B cell (primary cell): ENCODE results near the gene FAM234A. TPM values are rescaled to one million over a fixed set of nuclear protein-coding genes. Genes with fewer than 3 reads are reported as not detected.

Experiments
- ATAC-seq: fragments of 200-7000 bp; cut with Tn5 transposase; one replicate; pipeline ENCODE4 v1.10.0; 2021; ENCODE audit warnings: low read depth, mild to moderate bottlenecking, moderate number of reproducible peaks, moderate library complexity
- CTCF ChIA-PET: fragments of 350-600 bp; sonication (Branson Sonifier 250); formaldehyde crosslinking; loops from one replicate; lab custom pipeline; 2021; ENCODE audit warnings: antibody characterized with exemption, inconsistent platforms; lab: Charles Lee
- POLR2A ChIA-PET: fragments of 350-600 bp; sonication (Branson Sonifier 250); formaldehyde crosslinking; loops from one replicate; lab custom pipeline; 2021; ENCODE audit warnings: antibody characterized with exemption; lab: Charles Lee
- DNase-seq: peaks from one replicate; pipeline ENCODE4 v3.0.0; 2013
- H2AFZ ChIP-seq: 2 replicates; pipeline ENCODE4 v1.6.1; 2012; ENCODE audit warnings: mild to moderate bottlenecking, low read depth, low read length; ENCODE audit not compliant: insufficient read depth, poor library complexity, severe bottlenecking
- H3K27ac ChIP-seq, 2 donors: 1 replicate in 1 of 2; 2 replicates in 1 of 2; pipeline ENCODE4 v1.5.1; 2012 to 2013; ENCODE audit warnings: low read length in 2 of 2, mild to moderate bottlenecking in 2 of 2, moderate library complexity in 1 of 2
- H3K27me3 ChIP-seq, 4 experiments: fragments of 200-600 bp in 1 of 4; sonication (generic) in 1 of 4; replicated peaks in 1 of 4; 1 replicate in 2 of 4; 2 replicates in 2 of 4; pipeline versions ENCODE4 v1.6.1 to v1.7.0; 2013 to 2016; ENCODE audit warnings: low read length in 3 of 4, mild to moderate bottlenecking in 2 of 4, mixed read lengths in 1 of 4, moderate library complexity in 1 of 4; ENCODE audit not compliant: insufficient read depth in 4 of 4, control insufficient read depth in 3 of 4; ENCODE audit errors: control extremely low read depth in 1 of 4
- H3K36me3 ChIP-seq, 2 experiments: replicated peaks in 1 of 2; 1 replicate in 1 of 2; 2 replicates in 1 of 2; pipeline versions ENCODE4 v1.6.1 to v1.7.1; 2013; ENCODE audit warnings: low read length in 1 of 2; ENCODE audit not compliant: insufficient read depth in 2 of 2, control insufficient read depth in 1 of 2; ENCODE audit errors: control extremely low read depth in 1 of 2, extremely low read depth in 1 of 2
- H3K4me1 ChIP-seq, 2 donors: fragments of 200-600 bp in 1 of 2; sonication (generic) in 1 of 2; 1 replicate in 1 of 2; 2 replicates in 1 of 2; pipeline versions ENCODE4 v1.5.1 to v1.6.1; 2013 to 2017; ENCODE audit warnings: low read length in 2 of 2; ENCODE audit not compliant: control insufficient read depth in 2 of 2, insufficient read depth in 2 of 2
- H3K4me2 ChIP-seq: replicated peaks from 2 replicates; pipeline ENCODE3; 2012; ENCODE audit warnings: mild to moderate bottlenecking, low read depth, low read length; ENCODE audit not compliant: poor library complexity, severe bottlenecking
- H3K4me3 ChIP-seq, 5 experiments: fragments of 200-600 bp in 1 of 5; sonication (generic) in 1 of 5; 1 replicate in 3 of 5; 2 replicates in 2 of 5; pipeline versions ENCODE4 v1.5.1 to v1.7.0; 2011 to 2016; ENCODE audit warnings: low read length in 4 of 5, mild to moderate bottlenecking in 4 of 5, low read depth in 2 of 5, control low read depth in 1 of 5, moderate library complexity in 1 of 5; ENCODE audit not compliant: insufficient read depth in 1 of 5; ENCODE audit errors: control extremely low read depth in 1 of 5, extremely low read depth in 1 of 5
- H3K79me2 ChIP-seq: fragments of 200-600 bp; sonication (generic); one replicate; pipeline ENCODE4 v1.6.0; 2016; ENCODE audit warnings: low read length; ENCODE audit not compliant: control insufficient read depth, insufficient read depth
- H3K9ac ChIP-seq: fragments of 200-600 bp; sonication (generic); 2 replicates; pipeline ENCODE4 v1.6.1; 2017; ENCODE audit warnings: mild to moderate bottlenecking, low read length, moderate library complexity
- H3K9me3 ChIP-seq, 3 donors: one replicate each; pipeline versions ENCODE4 v1.6.1 to v1.7.1; 2013; ENCODE audit warnings: low read length in 2 of 3; ENCODE audit not compliant: control insufficient read depth in 2 of 3, insufficient read depth in 1 of 3; ENCODE audit errors: control extremely low read depth in 1 of 3
- H4K20me1 ChIP-seq: 2 replicates; pipeline ENCODE4 v1.6.0; 2012; ENCODE audit warnings: mild to moderate bottlenecking, low read length; ENCODE audit not compliant: insufficient read depth, control insufficient read depth, poor library complexity, severe bottlenecking
- H3K27ac Mint-ChIP-seq: one replicate; pipeline ENCODE4 v1.8.0; 2021; ENCODE audit warnings: mixed read lengths
- H3K27me3 Mint-ChIP-seq: one replicate; pipeline ENCODE4 v1.8.0; 2021; ENCODE audit warnings: mixed read lengths
- H3K4me1 Mint-ChIP-seq: one replicate; pipeline ENCODE4 v1.8.0; 2021; ENCODE audit warnings: mixed read lengths
- H3K4me3 Mint-ChIP-seq: one replicate; pipeline ENCODE4 v1.8.0; 2021; ENCODE audit warnings: mixed read lengths
- H3K9me3 Mint-ChIP-seq: one replicate; pipeline ENCODE4 v1.8.0; 2022; ENCODE audit warnings: mixed read lengths; ENCODE audit not compliant: insufficient read depth
- EZH2 ChIP-seq: IDR thresholded peaks from 2 replicates; pipeline ENCODE4 v1.6.1; 2012; ENCODE audit warnings: borderline replicate concordance, low read depth, mild to moderate bottlenecking, moderate library complexity, low read length; ENCODE audit not compliant: insufficient read depth, poor library complexity, severe bottlenecking
- WGBS: methylation state at CpG from one replicate; pipeline ENCODE4 v1.1.5; 2013; ENCODE audit warnings: missing lambda C conversion rate; ENCODE audit not compliant: insufficient coverage; 5-methylcytosine and 5-hydroxymethylcytosine counted together
- intact Hi-C: fragments of 100-400 bp; cut with micrococcal nuclease; formaldehyde crosslinking; loops from one replicate; pipeline ENCODE4 v1.10.0; 2022
- polyA plus RNA-seq: library from polyadenylated mRNA; depleted of rRNA; stranded (reverse); fragments of >200 nt; gene quantifications from 2 replicates; pipeline ENCODE4 v1.2.3, GENCODE V29; 2012
- total RNA-seq, 2 donors: library from RNA; stranded (reverse); fragments of 120-200 nt in 1 of 2; gene quantifications; 1 replicate in 1 of 2; 2 replicates in 1 of 2; pipeline versions ENCODE4 v1.2.3 to v1.2.4, GENCODE V29; 2013 to 2022
- TF ChIP-seq, protein P1 (sequence below): fragments of 200-600 bp; IDR thresholded peaks from one replicate; pipeline ENCODE4 v1.8.0; 2022; ENCODE audit warnings: antibody characterized with exemption, mild to moderate bottlenecking

FAM234A gene
- total and polyA plus RNA-seq, 2 donors (not counting 1 experiment from before 2014, with no cell fraction given) = 35.1 to 42.9 TPM

GRCh38 chr16:282491-282890, 47.9 kb downstream of the FAM234A start:
- Mint-ChIP-seq H3K27ac (no peak overlapping the region), H3K27me3 (peaks cover 7% of the 10 kb centered on the region), H3K4me1 (no peaks in the 10 kb centered on the region), H3K9me3 (no peaks in the 10 kb centered on the region), H3K4me3 (no peak overlapping the region)
- Histone ChIP-seq H3K4me2 (no peak overlapping the region), H3K9ac (no peak overlapping the region), H3K4me1 (peaks cover 0 to 7% of the 10 kb centered on the region in 2 donors), H3K27me3 (peaks cover 0 to 21% (median 3%) of the 10 kb centered on the region in 4 experiments), H3K4me3 (no peak overlapping the region), H3K36me3 (peaks cover 0 to 1% of the 10 kb centered on the region in 2 experiments), H2AFZ (no peak overlapping the region), H4K20me1 (no peaks in the 10 kb centered on the region), H3K27ac (no peak overlapping the region), H3K79me2 (no peaks in the 10 kb centered on the region), H3K9me3 (peaks cover 0 to 6% (median 0%) of the 10 kb centered on the region in 3 donors)
- ATAC-seq (no peak), DNase-seq (no peak)
- 91% methylated on average over 18 of the region's 22 CpGs for WGBS
- TF ChIP-seq, protein P1, sequence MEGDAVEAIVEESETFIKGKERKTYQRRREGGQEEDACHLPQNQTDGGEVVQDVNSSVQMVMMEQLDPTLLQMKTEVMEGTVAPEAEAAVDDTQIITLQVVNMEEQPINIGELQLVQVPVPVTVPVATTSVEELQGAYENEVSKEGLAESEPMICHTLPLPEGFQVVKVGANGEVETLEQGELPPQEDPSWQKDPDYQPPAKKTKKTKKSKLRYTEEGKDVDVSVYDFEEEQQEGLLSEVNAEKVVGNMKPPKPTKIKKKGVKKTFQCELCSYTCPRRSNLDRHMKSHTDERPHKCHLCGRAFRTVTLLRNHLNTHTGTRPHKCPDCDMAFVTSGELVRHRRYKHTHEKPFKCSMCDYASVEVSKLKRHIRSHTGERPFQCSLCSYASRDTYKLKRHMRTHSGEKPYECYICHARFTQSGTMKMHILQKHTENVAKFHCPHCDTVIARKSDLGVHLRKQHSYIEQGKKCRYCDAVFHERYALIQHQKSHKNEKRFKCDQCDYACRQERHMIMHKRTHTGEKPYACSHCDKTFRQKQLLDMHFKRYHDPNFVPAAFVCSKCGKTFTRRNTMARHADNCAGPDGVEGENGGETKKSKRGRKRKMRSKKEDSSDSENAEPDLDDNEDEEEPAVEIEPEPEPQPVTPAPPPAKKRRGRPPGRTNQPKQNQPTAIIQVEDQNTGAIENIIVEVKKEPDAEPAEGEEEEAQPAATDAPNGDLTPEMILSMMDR = no peak
- TF ChIP-seq EZH2 = no peak
- ChIA-PET POLR2A (interaction anchor here (0.7 kb wide), 1 partner anchor 133 kb away, joined by 3 read pairs; no protein-coding TSS in a partner anchor), CTCF (interaction anchor here (0.6 kb wide), 1 partner anchor 13 kb away, joined by 6 read pairs; no protein-coding TSS in a partner anchor)
- intact Hi-C loops = no loop called here

DNA sequence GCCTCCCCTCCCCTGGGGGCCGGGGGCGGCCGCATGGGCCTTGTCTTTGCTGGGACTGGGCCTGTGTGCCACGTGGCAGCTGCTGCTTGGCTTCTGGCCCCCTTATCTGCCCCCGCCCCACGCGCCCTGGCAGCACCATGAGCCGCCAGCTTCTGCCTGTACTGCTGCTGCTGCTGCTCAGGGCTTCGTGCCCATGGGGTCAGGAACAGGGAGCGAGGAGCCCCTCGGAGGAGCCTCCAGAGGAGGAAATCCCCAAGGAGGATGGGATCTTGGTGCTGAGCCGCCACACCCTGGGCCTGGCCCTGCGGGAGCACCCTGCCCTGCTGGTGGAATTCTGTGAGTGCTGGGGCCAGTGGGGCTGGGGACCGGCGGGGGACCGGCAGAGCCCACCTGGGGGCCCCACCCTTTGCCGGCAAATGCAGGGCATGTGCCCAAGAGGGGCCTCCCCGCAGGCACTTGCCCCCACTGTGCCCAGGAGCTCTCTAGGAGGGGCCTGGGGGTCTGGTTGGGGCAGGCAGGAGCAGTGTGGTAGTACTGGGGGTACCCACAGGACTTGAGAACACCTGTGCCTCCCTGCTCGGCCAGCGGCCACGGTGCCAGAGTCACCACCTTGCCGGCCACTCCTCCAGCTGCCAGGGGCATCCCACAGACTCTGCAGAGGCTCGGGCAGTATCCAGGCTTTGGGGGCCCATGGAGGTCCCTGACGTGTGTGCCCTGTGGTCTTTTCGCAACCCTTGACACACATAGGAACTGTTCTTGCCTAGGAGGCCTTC, 48.6 kb downstream of the FAM234A start, which contains the start of gene PDIA2:
PDIA2 (plus strand) TSS at position 132 of the 773 bp plus-strand sequence; CDS start at position 138, 6 bp downstream.
- Mint-ChIP-seq H3K4me1 (no peaks in the 10 kb centered on the region), H3K27me3 (peaks cover 7% of the 10 kb centered on the region), H3K4me3 (no peak within 1 kb of the TSS), H3K9me3 (no peaks in the 10 kb centered on the region), H3K27ac (no peak within 1 kb of the TSS)
- H3K4me1 ChIP-seq = peaks cover 0 to 7% of the 10 kb centered on the region in 2 donors
- H3K27me3 ChIP-seq = peaks cover 0 to 21% (median 3%) of the 10 kb centered on the region in 4 experiments
- peaks cover 0 to 6% (median 0%) of the 10 kb centered on the region in 3 donors for H3K9me3 ChIP-seq
- POLR2A ChIA-PET = interaction anchor here (0.7 kb wide), 1 partner anchor 132 kb away, joined by 3 read pairs; no protein-coding TSS in a partner anchor
- CTCF ChIA-PET = no interaction called here
- no peak for DNase-seq
- TF ChIP-seq, protein P1 = no peak
- TF ChIP-seq EZH2 = no peak
- H4K20me1 ChIP-seq = no peaks in the 10 kb centered on the region
- H3K9ac ChIP-seq = no peak within 1 kb of the TSS
- H3K36me3 ChIP-seq = peaks cover 0 to 8% of the 10 kb centered on the region in 2 experiments
- no peak within 1 kb of the TSS for H3K27ac ChIP-seq
- ATAC-seq = no peak
- 81% methylated on average over 25 of the region's 25 CpGs for WGBS
- H3K4me2 ChIP-seq = no peak within 1 kb of the TSS
- H2AFZ ChIP-seq = no peak within 1 kb of the TSS
- no peak within 1 kb of the TSS for H3K4me3 ChIP-seq
- intact Hi-C loops = no loop called here
- no peaks in the 10 kb centered on the region for H3K79me2 ChIP-seq
